PC-9 (cell line): ENCODE measurements around the gene PTCD2. TPM values are rescaled to one million over a fixed set of nuclear protein-coding genes. Genes with fewer than 3 reads are reported as not detected.

Source experiments
- BruUV-seq: library from RNA; stranded (reverse); fragments of 400-500 nt; replicated peaks from 2 replicates; lab custom pipeline; 2021; lab: Mats Ljungman, UMichigan
- CTCF ChIA-PET: fragments of 300-600 bp; sonication (Branson Sonifier 250); formaldehyde crosslinking; loops from one replicate; lab custom pipeline; 2022; ENCODE audit warnings: antibody characterized with exemption; lab: Charles Lee
- POLR2A ChIA-PET: fragments of 300-600 bp; sonication (Branson Sonifier 250); formaldehyde crosslinking; loops from one replicate; lab custom pipeline; 2022; ENCODE audit warnings: antibody characterized with exemption; ENCODE audit not compliant: unreplicated experiment; lab: Charles Lee
- DNase-seq, 2 experiments: peaks; one replicate each; pipeline versions ENCODE4 v3.0.0 to v3.0.0-alpha.2; 2015 to 2022; ENCODE audit warnings: mixed read lengths in 1 of 2
- H2AFZ ChIP-seq: fragments of 200-600 bp; sonication (generic); 2 replicates; pipeline ENCODE4 v1.8.1; 2017; ENCODE audit warnings: antibody characterized with exemption
- H3F3A ChIP-seq: fragments of 200-600 bp; sonication (generic); 2 replicates; pipeline ENCODE4 v1.8.1; 2017; ENCODE audit warnings: antibody characterized with exemption, mild to moderate bottlenecking, low read depth; ENCODE audit not compliant: insufficient read depth
- H3K27ac ChIP-seq: fragments of 200-600 bp; sonication (generic); 2 replicates; pipeline ENCODE4 v1.6.1; 2016; ENCODE audit warnings: mixed run types
- H3K27me3 ChIP-seq: fragments of 200-600 bp; sonication (generic); 2 replicates; pipeline ENCODE4 v1.6.1; 2016; ENCODE audit warnings: low read depth, mixed run types; ENCODE audit not compliant: insufficient read depth
- H3K36me3 ChIP-seq: fragments of 200-600 bp; sonication (generic); 2 replicates; pipeline ENCODE4 v1.6.1; 2016; ENCODE audit warnings: low read depth, mixed run types
- H3K4me1 ChIP-seq: fragments of 200-600 bp; sonication (generic); replicated peaks from 2 replicates; pipeline ENCODE4 v1.6.1; 2016; ENCODE audit warnings: mixed run types; ENCODE audit not compliant: insufficient read depth
- H3K4me2 ChIP-seq: fragments of 200-600 bp; sonication (generic); 2 replicates; pipeline ENCODE4 v1.6.1; 2017; ENCODE audit warnings: mixed run types
- H3K4me3 ChIP-seq: fragments of 200-600 bp; sonication (generic); 2 replicates; pipeline ENCODE4 v1.6.1; 2016; ENCODE audit warnings: mixed run types
- H3K79me2 ChIP-seq: fragments of 200-600 bp; sonication (generic); 2 replicates; pipeline ENCODE4 v1.6.1; 2017; ENCODE audit warnings: low read depth, mixed run types
- H3K9me2 ChIP-seq: fragments of 200-600 bp; sonication (generic); 2 replicates; pipeline ENCODE4 v1.8.1; 2017; ENCODE audit warnings: mild to moderate bottlenecking; ENCODE audit not compliant: insufficient read depth
- H3K9me3 ChIP-seq: fragments of 200-600 bp; sonication (generic); 2 replicates; pipeline ENCODE4 v1.8.1; 2016; ENCODE audit warnings: low read depth; ENCODE audit not compliant: insufficient read depth
- H4K20me1 ChIP-seq: fragments of 200-600 bp; sonication (generic); 2 replicates; pipeline ENCODE4 v1.8.1; 2017; ENCODE audit not compliant: insufficient read depth
- CTCF ChIP-seq: fragments of 200-600 bp; sonication (generic); conservative IDR thresholded peaks from 2 replicates; pipeline ENCODE4 v1.6.1; 2017; ENCODE audit warnings: mixed run types, antibody characterized with exemption, mild to moderate bottlenecking, moderate library complexity
- EZH2 ChIP-seq: fragments of 200-600 bp; sonication (generic); IDR thresholded peaks from 2 replicates; pipeline ENCODE4 v1.8.0; 2017; ENCODE audit warnings: antibody characterized with exemption, low read depth
- intact Hi-C: fragments of 100-400 bp; cut with micrococcal nuclease; formaldehyde crosslinking; loops from one replicate; pipeline ENCODE4 v1.10.0; 2022; ENCODE audit not compliant: unreplicated experiment
- total RNA-seq: library from RNA; stranded (reverse); gene quantifications from 2 replicates; pipeline ENCODE4 v1.2.3, GENCODE V29; 2021

PTCD2 gene
- total RNA-seq, 1 experiment from 2014 or later, result 15.5 TPM

DNA sequence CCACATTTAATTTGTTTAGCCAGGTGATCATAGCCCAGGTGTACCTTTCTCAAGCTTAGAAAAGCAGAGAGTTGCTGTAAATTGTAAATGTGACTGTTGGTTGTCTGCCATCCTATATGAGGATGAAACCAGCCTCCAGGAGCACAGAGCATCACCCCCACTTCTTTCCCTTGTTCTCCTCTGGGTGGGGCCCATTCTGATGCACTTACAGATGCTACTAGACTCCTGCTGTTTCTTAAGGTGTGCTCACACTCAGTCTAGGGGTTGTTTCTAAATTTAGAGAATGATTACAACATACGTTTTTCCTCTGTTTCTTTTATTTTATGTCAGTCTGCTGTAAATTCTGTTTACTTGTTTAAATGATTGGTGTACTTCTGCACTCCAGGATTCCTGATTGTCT lies 10.5 kb downstream of the PTCD2 start:
- no TSS peak for BruUV-seq
- DNase-seq, result no peak
- ChIA-PET CTCF (no interaction called here), POLR2A (no interaction called here)
- Histone ChIP-seq H3K4me3 (no peak overlapping the region), H3K79me2 (no peaks in the 10 kb centered on the region), H3K4me1 (no peaks in the 10 kb centered on the region), H3K27me3 (no peaks in the 10 kb centered on the region), H3K36me3 (peaks cover 50% of the 10 kb centered on the region), H3K4me2 (no peak overlapping the region), H3K9me2 (no peaks in the 10 kb centered on the region), H3K27ac (no peak overlapping the region), H3K9me3 (no peaks in the 10 kb centered on the region), H4K20me1 (no peaks in the 10 kb centered on the region), H2AFZ (no peak overlapping the region), H3F3A (0 out of 2 replicates have a peak, but pooled peaks cover 3% of the 10 kb centered on the region)
- TF ChIP-seq EZH2 (no peak), CTCF (no peak)
- intact Hi-C loops, result no loop called here

DNA sequence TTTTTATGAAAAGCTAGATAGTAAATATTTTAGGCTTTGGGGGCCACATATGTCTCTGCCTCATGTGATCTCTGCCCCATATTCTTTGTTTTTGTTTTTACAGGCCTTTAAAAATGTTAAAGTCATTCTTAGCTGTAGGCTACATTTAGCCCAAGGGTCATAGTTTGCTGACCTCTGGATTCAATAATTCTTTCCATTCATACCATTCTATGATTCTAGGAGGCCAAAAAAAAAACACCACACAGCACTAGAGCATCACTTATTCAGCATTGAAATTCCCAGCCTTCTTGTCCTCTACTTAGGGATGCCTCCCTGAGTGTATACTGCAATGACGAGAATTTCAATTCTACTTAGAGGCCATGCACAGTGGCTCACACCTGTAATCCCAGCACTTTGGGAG lies 17.0 kb downstream of the PTCD2 start:
- H3K9me2 ChIP-seq, result no peaks in the 10 kb centered on the region
- H3K4me2 ChIP-seq, result no peak overlapping the region
- TF ChIP-seq EZH2, result no peak
- no peak for TF ChIP-seq CTCF
- intact Hi-C loops, result no loop called here
- POLR2A ChIA-PET, result interaction anchor here (0.5 to 0.8 kb wide), 6 partner anchors 11 to 615 kb away, joined by 3 to 19 read pairs (median 4); no protein-coding TSS in a partner anchor
- H2AFZ ChIP-seq, result no peak overlapping the region
- peaks cover 27% of the 10 kb centered on the region; the same call in 1 of the 2 replicates for H3K36me3 ChIP-seq
- H3K79me2 ChIP-seq, result no peaks in the 10 kb centered on the region
- no peaks in the 10 kb centered on the region for H4K20me1 ChIP-seq
- 0 out of 2 replicates have a peak, but pooled peaks cover 3% of the 10 kb centered on the region for H3F3A ChIP-seq
- H3K27me3 ChIP-seq, result no peaks in the 10 kb centered on the region
- peaks cover 14% of the 10 kb centered on the region for H3K4me1 ChIP-seq
- no peak overlapping the region for H3K27ac ChIP-seq
- H3K9me3 ChIP-seq, result no peaks in the 10 kb centered on the region
- no peak for DNase-seq
- CTCF ChIA-PET, result interaction anchor here (0.7 kb wide), 1 partner anchor 13 kb away, joined by 4 read pairs; no protein-coding TSS in a partner anchor
- no peak overlapping the region for H3K4me3 ChIP-seq
- BruUV-seq, result no TSS peak

- Histone ChIP-seq H3K4me2 (no peak overlapping the region), H4K20me1 (no peaks in the 10 kb centered on the region), H3K4me1 (peaks cover 14% of the 10 kb centered on the region), H3F3A (0 out of 2 replicates have a peak, but pooled peaks cover 3% of the 10 kb centered on the region), H3K9me2 (no peaks in the 10 kb centered on the region), H3K9me3 (no peaks in the 10 kb centered on the region), H3K36me3 (peaks cover 27% of the 10 kb centered on the region; the same call in 1 of the 2 replicates), H3K79me2 (no peaks in the 10 kb centered on the region), H3K4me3 (no peak overlapping the region), H3K27me3 (no peaks in the 10 kb centered on the region), H3K27ac (no peak overlapping the region), H2AFZ (no peak overlapping the region)
- no TSS peak for BruUV-seq
- intact Hi-C loops, result no loop called here
- TF ChIP-seq CTCF, result no peak
- no peak for TF ChIP-seq EZH2
- ChIA-PET POLR2A (no interaction called here), CTCF (interaction anchor here (0.7 kb wide), 1 partner anchor 479 kb away, joined by 3 read pairs; no protein-coding TSS in a partner anchor)
- DNase-seq, result no peak
These were observed 18.6 kb downstream of the PTCD2 start for GRCh38 chr5:72338689-72339209.
